ENCODE data around the gene SYNE2.

DNA sequence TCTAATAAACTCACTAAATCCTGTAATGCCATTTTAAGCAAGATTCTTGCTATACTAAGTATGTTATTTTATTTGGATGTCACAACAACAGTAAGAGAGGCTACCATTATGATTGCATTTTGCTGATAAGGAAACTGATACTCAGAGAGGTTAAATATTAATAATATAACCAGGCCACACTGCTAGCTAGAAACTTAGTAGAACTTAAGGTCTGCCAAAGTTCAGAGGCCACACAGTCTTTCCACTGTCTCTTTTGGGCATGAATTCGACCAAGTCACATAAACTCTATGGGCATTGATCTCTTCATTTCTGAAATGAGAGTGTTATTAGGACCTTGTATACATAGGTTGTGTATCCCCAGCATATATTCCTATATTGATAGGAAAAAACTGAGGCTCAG, 147.9 kb downstream of the SYNE2 start:
- TF ChIP-seq, protein P1, sequence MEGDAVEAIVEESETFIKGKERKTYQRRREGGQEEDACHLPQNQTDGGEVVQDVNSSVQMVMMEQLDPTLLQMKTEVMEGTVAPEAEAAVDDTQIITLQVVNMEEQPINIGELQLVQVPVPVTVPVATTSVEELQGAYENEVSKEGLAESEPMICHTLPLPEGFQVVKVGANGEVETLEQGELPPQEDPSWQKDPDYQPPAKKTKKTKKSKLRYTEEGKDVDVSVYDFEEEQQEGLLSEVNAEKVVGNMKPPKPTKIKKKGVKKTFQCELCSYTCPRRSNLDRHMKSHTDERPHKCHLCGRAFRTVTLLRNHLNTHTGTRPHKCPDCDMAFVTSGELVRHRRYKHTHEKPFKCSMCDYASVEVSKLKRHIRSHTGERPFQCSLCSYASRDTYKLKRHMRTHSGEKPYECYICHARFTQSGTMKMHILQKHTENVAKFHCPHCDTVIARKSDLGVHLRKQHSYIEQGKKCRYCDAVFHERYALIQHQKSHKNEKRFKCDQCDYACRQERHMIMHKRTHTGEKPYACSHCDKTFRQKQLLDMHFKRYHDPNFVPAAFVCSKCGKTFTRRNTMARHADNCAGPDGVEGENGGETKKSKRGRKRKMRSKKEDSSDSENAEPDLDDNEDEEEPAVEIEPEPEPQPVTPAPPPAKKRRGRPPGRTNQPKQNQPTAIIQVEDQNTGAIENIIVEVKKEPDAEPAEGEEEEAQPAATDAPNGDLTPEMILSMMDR (IDR thresholded peaks at IDR 0.05; ENCODE audit: insufficient read depth, low read length), result no peak
- TF ChIP-seq POLR2AphosphoS5 (IDR thresholded peaks at IDR 0.05; ENCODE audit: low read depth), result no peak

Measured in HL-60 (cell line).